Loucy (cell line): ENCODE results near the gene PRTFDC1.

Experiments used
- CTCF ChIP-seq: fragments of 200-600 bp; sonication (generic); conservative IDR thresholded peaks from 2 replicates; pipeline ENCODE4 v1.5.1; 2014; ENCODE audit warnings: mild to moderate bottlenecking, antibody characterized with exemption, low read length
- EZH2phosphoT487 ChIP-seq: fragments of 200-600 bp; IDR thresholded peaks from 2 replicates; pipeline ENCODE4 v1.6.1; 2018; ENCODE audit warnings: antibody characterized with exemption, mild to moderate bottlenecking, moderate library complexity, borderline replicate concordance

DNA sequence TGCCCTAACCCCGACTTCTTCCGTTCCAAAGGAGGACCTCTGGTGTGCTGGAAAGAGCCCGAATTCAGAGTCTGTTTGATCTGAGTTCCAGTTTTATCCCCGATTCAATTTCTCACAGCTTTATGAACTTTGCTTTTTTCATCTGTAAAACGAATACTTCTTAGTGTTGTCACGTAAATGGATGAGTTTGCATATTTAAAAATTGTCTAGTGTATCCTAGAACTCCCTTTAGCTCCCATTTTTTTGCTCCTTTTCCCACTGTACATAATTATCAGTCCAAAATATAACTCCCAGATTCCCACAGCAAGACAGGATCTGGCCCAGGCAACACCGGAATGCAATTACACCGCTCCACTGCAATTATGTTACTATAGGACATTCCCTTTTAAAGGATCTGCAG lies 148.0 kb downstream of the PRTFDC1 start:
- TF ChIP-seq CTCF (no peak), EZH2phosphoT487 (no peak)
